Dermis microvascular lymphatic vessel endothelial cell (primary cell): ENCODE data around the gene ODR4. TPM values are rescaled to one million over a fixed set of nuclear protein-coding genes. Genes with fewer than 3 reads are reported as not detected.

Source experiments
- total RNA-seq: library from RNA; depleted of rRNA; stranded (reverse); fragments of >200 nt; gene quantifications from 2 replicates; pipeline ENCODE4 v1.2.1, GENCODE V29; 2014

The ODR4 gene
- total RNA-seq, 1 donor from 2014 or later, result 10.5 TPM

Other genes starting within 250 kb of the ODR4 start
- gene PRG4, start 79.6 kb upstream of the ODR4 start, total RNA-seq, result not detected in 2 replicates
- gene TPR, start 585 bp upstream of the ODR4 start, total RNA-seq, result 66.5 and 74.1 TPM in 2 replicates
- gene PDC, start 85.3 kb downstream of the ODR4 start, total RNA-seq, result not detected in 2 replicates